Endodermal cell (in vitro differentiated cells): Measurements from ENCODE around the gene MDFIC2. TPM values are rescaled to one million over a fixed set of nuclear protein-coding genes. Genes with fewer than 3 reads are reported as not detected.

Source experiments
- DNase-seq: peaks from one replicate; pipeline ENCODE4 v3.0.0-alpha.2; 2017
- H3K27ac ChIP-seq: 2 replicates; pipeline ENCODE4 v1.5.1; 2013; ENCODE audit warnings: mild to moderate bottlenecking, low read depth, low read length, moderate library complexity
- H3K27me3 ChIP-seq: 2 replicates; pipeline ENCODE4 v1.6.1; 2013; ENCODE audit warnings: mild to moderate bottlenecking, low read length, moderate library complexity; ENCODE audit not compliant: insufficient read depth, control insufficient read depth, poor library complexity, severe bottlenecking
- H3K36me3 ChIP-seq: 2 replicates; pipeline ENCODE4 v1.7.0; 2013; ENCODE audit warnings: mild to moderate bottlenecking, low read length, moderate library complexity; ENCODE audit not compliant: control insufficient read depth, insufficient read depth
- H3K4me1 ChIP-seq: one replicate; pipeline ENCODE4 v1.7.0; 2013; ENCODE audit warnings: low read length; ENCODE audit not compliant: control insufficient read depth, insufficient read depth
- H3K4me3 ChIP-seq: 2 replicates; pipeline ENCODE4 v1.5.1; 2013; ENCODE audit warnings: mild to moderate bottlenecking, low read length, moderate library complexity
- H3K9ac ChIP-seq: 2 replicates; pipeline ENCODE4 v1.6.1; 2013; ENCODE audit warnings: mild to moderate bottlenecking, low read length, moderate library complexity; ENCODE audit not compliant: poor library complexity, severe bottlenecking; ENCODE audit errors: extremely low read depth
- H3K9me3 ChIP-seq: 2 replicates; pipeline ENCODE4 v1.6.1; 2013; ENCODE audit warnings: mild to moderate bottlenecking, low read length, moderate library complexity; ENCODE audit not compliant: control insufficient read depth
- H3K27ac Mint-ChIP-seq: 2 replicates; pipeline ENCODE4 v1.8.0; 2020; ENCODE audit warnings: mixed read lengths
- H3K27me3 Mint-ChIP-seq: 2 replicates; pipeline ENCODE4 v1.8.0; 2021; ENCODE audit warnings: mild to moderate bottlenecking, mixed read lengths; ENCODE audit not compliant: insufficient read depth
- H3K36me3 Mint-ChIP-seq: 2 replicates; pipeline ENCODE4 v1.8.0; 2020; ENCODE audit warnings: low read depth, mixed read lengths
- H3K4me1 Mint-ChIP-seq: 2 replicates; pipeline ENCODE4 v1.8.0; 2020; ENCODE audit warnings: mixed read lengths
- H3K4me3 Mint-ChIP-seq: 2 replicates; pipeline ENCODE4 v1.8.0; 2020; ENCODE audit warnings: mild to moderate bottlenecking, moderate library complexity, mixed read lengths
- H3K9me3 Mint-ChIP-seq: 2 replicates; pipeline ENCODE4 v1.8.0; 2020; ENCODE audit warnings: mild to moderate bottlenecking, mixed read lengths
- WGBS, 2 experiments: methylation state at CpG; one replicate each; pipeline versions ENCODE4 v1.1.5 to v1.1.7; 2013; ENCODE audit warnings: missing lambda C conversion rate in 2 of 2, mixed read lengths in 1 of 2; ENCODE audit not compliant: insufficient coverage in 1 of 2, insufficient read length in 1 of 2; 5-methylcytosine and 5-hydroxymethylcytosine counted together
- long read RNA-seq, 4 experiments: library from polyadenylated mRNA in 2 of 4; library from RNA in 1 of 4; library from capped mRNA in 1 of 4; stranded (forward) in 3 of 4; unstranded in 1 of 4; transcript quantifications; one replicate each; pipeline ENCODE4 v2.0.0, GENCODE V29; 2020 to 2021; ENCODE audit warnings: inconsistent platforms in 1 of 4
- polyA plus RNA-seq, 2 experiments: library from polyadenylated mRNA; stranded (reverse); fragments of 50-300 nt; gene quantifications; one replicate each; pipeline ENCODE4 v1.2.3, GENCODE V29; 2013
- total RNA-seq, 2 donors: library from RNA; stranded (reverse); fragmentation: NEBNext Ultra II Directional in 1 of 2; extraction: Animal tissue kit (Norgen Biotek cat#: 25700) in 1 of 2; gene quantifications; 2 replicates in 1 of 2; 3 replicates in 1 of 2; pipeline ENCODE4 v1.2.1, GENCODE V29; 2021
- TF ChIP-seq, protein P1 (sequence below): fragments of 200-600 bp; sonication (generic); conservative IDR thresholded peaks from 2 replicates; pipeline ENCODE4 v1.5.0; 2021; ENCODE audit warnings: antibody characterized with exemption, mild to moderate bottlenecking

Gene MDFIC2
- total RNA-seq = not detected
- not detected for polyA plus RNA-seq (2013, experiment 1 of 2)
- not detected for polyA plus RNA-seq (2013, experiment 2 of 2)
- long read RNA-seq, experiment 1 = 0 reads
- long read RNA-seq, experiment 2 = 0 reads
- long read RNA-seq, experiment 3 = 0 reads
- long read RNA-seq, experiment 4 = 0 reads

DNA sequence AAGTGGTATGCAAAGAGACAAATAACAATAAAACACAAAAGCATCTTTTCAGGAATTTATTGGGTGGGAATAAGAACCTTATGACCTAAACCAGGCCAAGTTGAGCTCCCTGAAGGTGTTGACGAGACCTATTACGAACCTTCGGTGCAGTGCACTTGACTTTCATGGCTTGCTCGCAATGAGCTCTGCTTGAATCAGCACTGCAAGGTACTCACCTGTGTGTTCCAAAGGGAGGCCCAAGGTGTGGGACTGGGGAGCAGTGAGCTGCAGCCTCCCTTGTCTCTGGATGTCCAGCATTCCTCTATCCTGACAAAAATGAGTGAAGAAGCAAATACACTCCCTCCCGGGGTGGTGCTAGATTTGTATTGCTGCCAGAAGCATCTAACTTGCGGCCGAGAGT, at the start of gene MDFIC2:
Gene MDFIC2, minus strand, starts transcription at position 303 of the 400 bp plus-strand sequence. CDS start 665 bp downstream, outside the sequence.
- WGBS, 2 experiments = 87 to 90% methylated on average over 4 to 7 of the region's 7 CpGs
- H3K9ac ChIP-seq = no peak within 1 kb of the TSS
- H3K9me3 Mint-ChIP-seq = no peaks in the 10 kb centered on the region
- H3K27ac ChIP-seq = no peak within 1 kb of the TSS
- H3K9me3 ChIP-seq = no peaks in the 10 kb centered on the region
- H3K36me3 Mint-ChIP-seq = no peaks in the 10 kb centered on the region
- H3K4me3 Mint-ChIP-seq = no peak within 1 kb of the TSS
- peak within 1 kb of the TSS; percentile 41 for H3K27ac Mint-ChIP-seq
- no peaks in the 10 kb centered on the region for H3K4me1 Mint-ChIP-seq
- no peaks in the 10 kb centered on the region for H3K36me3 ChIP-seq
- TF ChIP-seq, protein P1, sequence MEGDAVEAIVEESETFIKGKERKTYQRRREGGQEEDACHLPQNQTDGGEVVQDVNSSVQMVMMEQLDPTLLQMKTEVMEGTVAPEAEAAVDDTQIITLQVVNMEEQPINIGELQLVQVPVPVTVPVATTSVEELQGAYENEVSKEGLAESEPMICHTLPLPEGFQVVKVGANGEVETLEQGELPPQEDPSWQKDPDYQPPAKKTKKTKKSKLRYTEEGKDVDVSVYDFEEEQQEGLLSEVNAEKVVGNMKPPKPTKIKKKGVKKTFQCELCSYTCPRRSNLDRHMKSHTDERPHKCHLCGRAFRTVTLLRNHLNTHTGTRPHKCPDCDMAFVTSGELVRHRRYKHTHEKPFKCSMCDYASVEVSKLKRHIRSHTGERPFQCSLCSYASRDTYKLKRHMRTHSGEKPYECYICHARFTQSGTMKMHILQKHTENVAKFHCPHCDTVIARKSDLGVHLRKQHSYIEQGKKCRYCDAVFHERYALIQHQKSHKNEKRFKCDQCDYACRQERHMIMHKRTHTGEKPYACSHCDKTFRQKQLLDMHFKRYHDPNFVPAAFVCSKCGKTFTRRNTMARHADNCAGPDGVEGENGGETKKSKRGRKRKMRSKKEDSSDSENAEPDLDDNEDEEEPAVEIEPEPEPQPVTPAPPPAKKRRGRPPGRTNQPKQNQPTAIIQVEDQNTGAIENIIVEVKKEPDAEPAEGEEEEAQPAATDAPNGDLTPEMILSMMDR = no peak
- no peak within 1 kb of the TSS for H3K4me3 ChIP-seq
- no peaks in the 10 kb centered on the region for H3K27me3 ChIP-seq
- no peaks in the 10 kb centered on the region for H3K4me1 ChIP-seq
- peak; percentile 59 for DNase-seq
- H3K27me3 Mint-ChIP-seq = no peaks in the 10 kb centered on the region

DNA sequence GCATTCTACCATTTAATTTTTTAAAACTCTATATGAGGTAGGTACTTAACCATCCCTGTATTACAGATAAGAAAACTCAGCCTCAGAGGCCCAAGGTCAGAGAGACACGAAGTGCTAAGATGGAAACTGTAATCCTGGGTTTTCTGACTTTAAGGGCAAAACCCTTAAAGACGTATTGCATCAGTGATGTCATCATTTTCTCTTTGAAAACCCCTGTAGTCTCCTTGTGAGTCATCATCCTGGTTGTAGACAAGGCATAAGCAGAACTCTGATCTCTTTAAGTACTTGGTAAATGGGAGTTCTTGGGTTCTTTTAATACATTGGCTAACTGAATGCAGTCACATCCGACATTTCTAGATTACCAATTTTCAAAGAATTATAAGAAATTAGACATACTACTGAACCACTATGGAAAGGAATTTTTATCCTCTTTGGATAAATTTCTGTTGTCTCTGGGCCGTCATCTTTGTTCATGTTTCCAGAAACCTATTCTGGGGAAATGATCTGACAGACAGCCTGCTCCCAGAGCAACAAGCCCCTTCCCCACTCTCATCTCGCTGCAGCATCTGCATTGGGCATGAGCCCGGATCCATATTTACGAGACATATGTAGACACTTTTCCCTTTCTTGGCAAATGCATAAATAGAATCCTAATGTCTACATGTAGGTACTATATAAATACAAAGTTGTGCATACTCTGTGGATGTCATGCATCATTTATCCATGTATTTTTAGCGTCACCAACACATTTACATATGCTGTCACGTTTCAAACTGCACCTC, 48.7 kb upstream of the MDFIC2 start:
- H3K27ac Mint-ChIP-seq = no peak overlapping the region
- 79 to 89% methylated on average over 5 to 9 of the region's 9 CpGs for WGBS, 2 experiments

DNA sequence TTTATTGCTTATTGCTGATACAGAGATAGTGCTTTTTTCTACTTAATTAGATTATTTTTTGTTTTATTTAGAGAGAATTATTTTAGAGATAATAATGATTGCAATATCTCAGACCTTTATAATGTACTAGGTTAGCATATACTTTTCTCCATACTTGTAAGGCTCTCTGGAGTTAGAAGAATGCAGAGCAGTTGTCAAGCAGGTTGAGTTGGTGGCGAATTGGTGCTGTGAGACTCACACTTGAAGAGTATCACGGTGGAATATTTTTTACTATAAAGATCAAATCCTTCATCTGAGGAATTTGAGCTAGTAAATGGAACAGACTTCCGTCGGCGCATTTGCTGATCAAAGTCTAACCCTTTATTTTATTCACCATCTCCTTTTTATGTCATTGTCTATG, 47.3 kb upstream of the MDFIC2 start:
- WGBS, 2 experiments = 89% methylated on average over 2 of the region's 5 CpGs; no CpG with 5 or more reads in 1 of the 2 experiments
- Mint-ChIP-seq H3K4me3 (no peak overlapping the region), H3K27ac (no peak overlapping the region)

More for the DNA sequence above, 48.7 kb upstream of the MDFIC2 start:
- Mint-ChIP-seq H3K27me3 (no peaks in the 10 kb centered on the region), H3K4me3 (no peak overlapping the region), H3K9me3 (peaks cover 10% of the 10 kb centered on the region), H3K4me1 (peaks cover 14% of the 10 kb centered on the region), H3K36me3 (no peaks in the 10 kb centered on the region)
- Histone ChIP-seq H3K27ac (no peak overlapping the region), H3K36me3 (no peaks in the 10 kb centered on the region), H3K4me3 (no peak overlapping the region), H3K9me3 (no peaks in the 10 kb centered on the region), H3K4me1 (no peaks in the 10 kb centered on the region), H3K9ac (no peak overlapping the region), H3K27me3 (no peaks in the 10 kb centered on the region)
- DNase-seq = no peak
- TF ChIP-seq, protein P1 = no peak

More for the DNA sequence above, 47.3 kb upstream of the MDFIC2 start:
- H3K9me3 Mint-ChIP-seq = peaks cover 8% of the 10 kb centered on the region
- H3K4me3 ChIP-seq = no peak overlapping the region
- no peaks in the 10 kb centered on the region for H3K36me3 ChIP-seq
- no peak overlapping the region for H3K27ac ChIP-seq
- DNase-seq = no peak
- H3K36me3 Mint-ChIP-seq = no peaks in the 10 kb centered on the region
- TF ChIP-seq, protein P1 = no peak
- H3K9me3 ChIP-seq = no peaks in the 10 kb centered on the region
- H3K4me1 ChIP-seq = no peaks in the 10 kb centered on the region
- H3K4me1 Mint-ChIP-seq = peaks cover 14% of the 10 kb centered on the region
- no peaks in the 10 kb centered on the region for H3K27me3 ChIP-seq
- H3K27me3 Mint-ChIP-seq = no peaks in the 10 kb centered on the region
- H3K9ac ChIP-seq = no peak overlapping the region
